Measurements from ENCODE around the gene RARG. TPM values are rescaled to one million over a fixed set of nuclear protein-coding genes. Genes with fewer than 3 reads are reported as not detected.

The RARG gene
- total RNA-seq, 1 experiment from 2014 or later: 14.0 TPM

DNA sequence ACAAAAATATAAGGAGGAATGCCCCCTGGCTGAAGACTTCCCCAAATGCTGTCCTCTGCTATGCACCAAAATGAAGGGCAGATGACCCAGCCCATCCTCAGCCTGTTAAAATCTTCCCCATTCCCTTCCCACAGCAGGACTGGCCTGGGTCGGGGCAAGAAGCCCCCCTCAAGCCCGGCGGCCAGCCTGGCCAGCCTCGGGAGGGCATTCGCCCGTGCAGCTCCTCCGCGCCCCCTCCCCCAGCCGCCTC lies 413 bp downstream of the RARG start:
- Histone ChIP-seq H3K4me1 (ENCODE audit: insufficient read depth, low read length, poor library complexity, severe bottlenecking) (peaks cover 25% of the 10 kb centered on the region), H3K9me3 (ENCODE audit: low read depth, low read length, poor library complexity, severe bottlenecking) (no peaks in the 10 kb centered on the region), H3K27ac (ENCODE audit: low read depth, low read length, poor library complexity, severe bottlenecking) (no peak overlapping the region), H3K27me3 (replicated peaks; ENCODE audit: insufficient read depth, low read depth, low read length, poor library complexity) (no peaks in the 10 kb centered on the region), H3K4me3 (ENCODE audit: low read depth, low read length, poor library complexity, severe bottlenecking) (peak overlapping the region; percentile 50), H3K36me3 (ENCODE audit: insufficient read depth, low read length, poor library complexity, severe bottlenecking) (no peaks in the 10 kb centered on the region)
- intact Hi-C loops (cut with micrococcal nuclease; ENCODE audit: unreplicated experiment): no loop called here
- no TSS peak for BruUV-seq (replicated peaks)
- TF ChIP-seq, protein P1, sequence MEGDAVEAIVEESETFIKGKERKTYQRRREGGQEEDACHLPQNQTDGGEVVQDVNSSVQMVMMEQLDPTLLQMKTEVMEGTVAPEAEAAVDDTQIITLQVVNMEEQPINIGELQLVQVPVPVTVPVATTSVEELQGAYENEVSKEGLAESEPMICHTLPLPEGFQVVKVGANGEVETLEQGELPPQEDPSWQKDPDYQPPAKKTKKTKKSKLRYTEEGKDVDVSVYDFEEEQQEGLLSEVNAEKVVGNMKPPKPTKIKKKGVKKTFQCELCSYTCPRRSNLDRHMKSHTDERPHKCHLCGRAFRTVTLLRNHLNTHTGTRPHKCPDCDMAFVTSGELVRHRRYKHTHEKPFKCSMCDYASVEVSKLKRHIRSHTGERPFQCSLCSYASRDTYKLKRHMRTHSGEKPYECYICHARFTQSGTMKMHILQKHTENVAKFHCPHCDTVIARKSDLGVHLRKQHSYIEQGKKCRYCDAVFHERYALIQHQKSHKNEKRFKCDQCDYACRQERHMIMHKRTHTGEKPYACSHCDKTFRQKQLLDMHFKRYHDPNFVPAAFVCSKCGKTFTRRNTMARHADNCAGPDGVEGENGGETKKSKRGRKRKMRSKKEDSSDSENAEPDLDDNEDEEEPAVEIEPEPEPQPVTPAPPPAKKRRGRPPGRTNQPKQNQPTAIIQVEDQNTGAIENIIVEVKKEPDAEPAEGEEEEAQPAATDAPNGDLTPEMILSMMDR (conservative IDR thresholded peaks at IDR 0.05; ENCODE audit: low read depth, low read length): no peak
- no peak for TF ChIP-seq EZH2 (IDR thresholded peaks at IDR 0.05; ENCODE audit: borderline replicate concordance, low read depth, low read length, poor library complexity, severe bottlenecking)
- CTCF ChIA-PET: no interaction called here
- DNase-seq (ENCODE audit: low spot score): no peak
- POLR2A ChIA-PET (ENCODE audit: low non-redundant PET): no interaction called here

DNA sequence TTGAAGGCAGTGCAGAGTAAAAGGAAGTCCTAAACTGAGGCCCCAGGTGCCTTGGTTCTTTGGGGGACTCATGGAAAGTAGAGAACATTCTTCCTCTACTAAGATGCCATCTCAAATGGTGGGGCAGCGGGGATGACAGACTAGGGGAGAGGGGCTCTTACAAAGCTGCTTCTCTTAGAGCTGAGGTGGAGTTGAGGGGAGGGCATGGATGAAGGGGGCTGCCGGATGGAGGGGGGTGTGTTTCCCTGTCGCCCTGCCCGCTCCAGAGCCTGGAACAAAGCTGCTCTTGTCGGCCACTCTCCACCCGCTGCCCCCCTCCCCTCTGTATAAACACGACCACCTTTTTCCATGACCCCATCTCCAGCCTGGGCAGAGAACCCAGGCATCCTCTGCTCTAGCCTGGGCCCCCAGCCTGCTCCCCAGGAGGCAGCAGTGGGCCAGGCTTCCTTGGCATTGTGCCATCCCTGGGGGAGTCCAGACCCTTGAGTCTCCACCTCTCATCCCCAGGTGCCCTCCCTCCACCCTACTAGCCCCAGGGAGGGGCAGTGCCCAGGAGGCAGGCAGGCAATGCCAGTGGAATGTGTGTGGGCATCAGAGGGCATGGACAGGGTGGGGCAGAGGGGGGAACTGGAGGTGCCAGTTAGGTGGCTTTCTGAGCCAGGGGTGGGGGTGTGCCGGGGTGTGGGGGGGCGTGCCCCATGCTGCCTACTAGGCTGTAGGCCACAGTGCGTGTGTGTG lies 1.7 kb downstream of the RARG start:
- no peak for DNase-seq (ENCODE audit: low spot score)
- TF ChIP-seq EZH2 (IDR thresholded peaks at IDR 0.05; ENCODE audit: borderline replicate concordance, low read depth, low read length, poor library complexity, severe bottlenecking): no peak
- TF ChIP-seq, protein P1 (conservative IDR thresholded peaks at IDR 0.05; ENCODE audit: low read depth, low read length): no peak
- no TSS peak for BruUV-seq (replicated peaks)
- ChIA-PET POLR2A (ENCODE audit: low non-redundant PET) (no interaction called here), CTCF (no interaction called here)
- H3K27me3 ChIP-seq (replicated peaks; ENCODE audit: insufficient read depth, low read depth, low read length, poor library complexity): no peaks in the 10 kb centered on the region
- H3K27ac ChIP-seq (ENCODE audit: low read depth, low read length, poor library complexity, severe bottlenecking): no peak overlapping the region
- intact Hi-C loops (cut with micrococcal nuclease; ENCODE audit: unreplicated experiment): no loop called here
- H3K36me3 ChIP-seq (ENCODE audit: insufficient read depth, low read length, poor library complexity, severe bottlenecking): no peaks in the 10 kb centered on the region
- H3K4me3 ChIP-seq (ENCODE audit: low read depth, low read length, poor library complexity, severe bottlenecking): no peak overlapping the region
- H3K9me3 ChIP-seq (ENCODE audit: low read depth, low read length, poor library complexity, severe bottlenecking): no peaks in the 10 kb centered on the region
- peaks cover 30% of the 10 kb centered on the region for H3K4me1 ChIP-seq (ENCODE audit: insufficient read depth, low read length, poor library complexity, severe bottlenecking)

DNA sequence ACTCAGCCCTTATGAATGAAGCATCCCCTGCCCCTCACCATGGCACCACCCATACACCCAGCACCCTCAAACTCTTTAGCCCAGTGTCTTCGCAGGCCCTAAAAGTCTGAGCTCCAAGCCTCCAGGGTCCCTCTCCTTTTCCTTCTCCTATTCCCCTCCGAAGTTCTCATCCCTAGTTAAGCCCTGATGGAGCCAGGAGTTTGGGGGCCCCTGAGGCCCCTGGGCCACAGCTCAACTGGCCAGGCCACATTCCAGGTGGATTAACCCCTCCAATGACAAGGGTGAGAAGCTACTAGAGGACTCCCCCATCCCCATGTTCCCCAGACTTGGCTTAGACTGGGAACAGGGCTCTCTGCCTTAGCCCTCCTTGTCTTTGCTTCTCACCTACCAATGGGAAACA lies 2.6 kb downstream of the RARG start:
- Histone ChIP-seq H3K27ac (ENCODE audit: low read depth, low read length, poor library complexity, severe bottlenecking) (no peak overlapping the region), H3K4me1 (ENCODE audit: insufficient read depth, low read length, poor library complexity, severe bottlenecking) (peaks cover 34% of the 10 kb centered on the region), H3K4me3 (ENCODE audit: low read depth, low read length, poor library complexity, severe bottlenecking) (no peak overlapping the region), H3K9me3 (ENCODE audit: low read depth, low read length, poor library complexity, severe bottlenecking) (no peaks in the 10 kb centered on the region), H3K27me3 (replicated peaks; ENCODE audit: insufficient read depth, low read depth, low read length, poor library complexity) (no peaks in the 10 kb centered on the region), H3K36me3 (ENCODE audit: insufficient read depth, low read length, poor library complexity, severe bottlenecking) (no peaks in the 10 kb centered on the region)
- DNase-seq (ENCODE audit: low spot score): no peak
- CTCF ChIA-PET: no interaction called here
- intact Hi-C loops (cut with micrococcal nuclease; ENCODE audit: unreplicated experiment): no loop called here
- no TSS peak for BruUV-seq (replicated peaks)
- TF ChIP-seq EZH2 (IDR thresholded peaks at IDR 0.05; ENCODE audit: borderline replicate concordance, low read depth, low read length, poor library complexity, severe bottlenecking): no peak
- TF ChIP-seq, protein P1 (conservative IDR thresholded peaks at IDR 0.05; ENCODE audit: low read depth, low read length): no peak
- POLR2A ChIA-PET (ENCODE audit: low non-redundant PET): no interaction called here
